ENCODE measurements around the gene TSPAN18. TPM values are rescaled to one million over a fixed set of nuclear protein-coding genes. Genes with fewer than 3 reads are reported as not detected.

The TSPAN18 gene
- total RNA-seq, 2 experiments from 2014 or later = 0.52 to 1.2 TPM

DNA sequence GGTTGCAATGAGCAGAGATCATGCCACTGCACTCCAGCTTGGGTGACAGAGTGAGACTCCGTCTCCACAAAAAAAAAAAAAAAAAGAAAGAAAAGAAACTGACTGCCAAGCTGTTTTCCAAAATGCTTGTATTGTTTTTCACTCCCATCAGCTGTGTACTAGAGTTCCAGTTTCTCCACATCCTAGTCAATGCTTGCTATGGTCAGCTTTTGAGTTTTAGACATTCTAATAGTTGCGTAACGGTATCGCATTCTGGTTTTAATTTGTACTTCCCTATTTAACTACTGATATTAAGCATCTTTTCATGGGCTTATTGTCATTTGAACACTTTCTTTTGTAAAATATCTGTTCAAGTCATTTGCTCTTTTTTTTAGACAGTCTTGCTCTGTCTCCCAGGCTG lies 55.7 kb downstream of the TSPAN18 start:
- Mint-ChIP-seq H3K4me3 (no peak overlapping the region), H3K27ac (no peak overlapping the region), H3K27me3 (no peaks in the 10 kb centered on the region), H3K9me3 (no peaks in the 10 kb centered on the region), H3K4me1 (no peaks in the 10 kb centered on the region), H3K36me3 (no peaks in the 10 kb centered on the region)
- no peak for DNase-seq

DNA sequence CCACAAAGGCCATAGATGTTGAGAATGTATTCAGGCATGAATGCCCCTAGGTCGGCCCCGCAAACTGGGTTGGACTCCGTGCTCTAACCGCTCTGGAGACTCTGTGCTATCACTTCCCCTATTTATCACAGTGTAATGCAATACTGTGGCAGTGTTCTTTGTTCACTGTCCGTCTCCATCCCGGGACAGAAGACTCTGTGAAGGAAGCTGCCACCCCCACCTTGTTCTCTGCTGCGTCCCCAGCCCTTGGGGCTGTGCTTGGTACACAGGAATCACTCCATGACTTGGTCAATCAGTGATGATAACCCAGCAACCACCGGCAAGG lies 57.6 kb downstream of the TSPAN18 start:
- H3K4me1 Mint-ChIP-seq = no peaks in the 10 kb centered on the region
- H3K27me3 Mint-ChIP-seq = no peaks in the 10 kb centered on the region
- no peaks in the 10 kb centered on the region for H3K36me3 Mint-ChIP-seq
- H3K27ac Mint-ChIP-seq = no peak overlapping the region
- no peaks in the 10 kb centered on the region for H3K9me3 Mint-ChIP-seq
- no peak overlapping the region for H3K4me3 Mint-ChIP-seq
- no peak for DNase-seq

DNA sequence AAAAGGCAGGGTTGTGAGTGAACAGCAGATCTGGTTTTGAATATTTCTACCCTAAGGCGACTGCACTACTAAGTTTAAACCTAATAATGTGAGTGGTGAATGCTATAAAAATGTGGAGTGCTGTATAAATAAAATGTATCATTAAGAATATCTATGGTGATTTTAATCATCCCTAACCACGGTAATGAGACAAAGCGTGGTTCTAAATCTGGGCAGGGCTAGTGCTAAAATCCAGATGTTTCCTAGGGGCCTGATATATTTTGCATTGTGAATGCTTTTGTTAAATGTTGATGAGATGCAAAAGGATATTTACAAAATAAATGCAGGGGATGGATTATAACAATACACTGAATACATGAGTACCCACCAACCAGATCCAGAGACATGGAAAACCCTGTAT lies 58.1 kb downstream of the TSPAN18 start:
- no peaks in the 10 kb centered on the region for H3K36me3 Mint-ChIP-seq
- H3K9me3 Mint-ChIP-seq = no peaks in the 10 kb centered on the region
- H3K27ac Mint-ChIP-seq = no peak overlapping the region
- no peaks in the 10 kb centered on the region for H3K4me1 Mint-ChIP-seq
- no peaks in the 10 kb centered on the region for H3K27me3 Mint-ChIP-seq
- no peak overlapping the region for H3K4me3 Mint-ChIP-seq
- DNase-seq = no peak

DNA sequence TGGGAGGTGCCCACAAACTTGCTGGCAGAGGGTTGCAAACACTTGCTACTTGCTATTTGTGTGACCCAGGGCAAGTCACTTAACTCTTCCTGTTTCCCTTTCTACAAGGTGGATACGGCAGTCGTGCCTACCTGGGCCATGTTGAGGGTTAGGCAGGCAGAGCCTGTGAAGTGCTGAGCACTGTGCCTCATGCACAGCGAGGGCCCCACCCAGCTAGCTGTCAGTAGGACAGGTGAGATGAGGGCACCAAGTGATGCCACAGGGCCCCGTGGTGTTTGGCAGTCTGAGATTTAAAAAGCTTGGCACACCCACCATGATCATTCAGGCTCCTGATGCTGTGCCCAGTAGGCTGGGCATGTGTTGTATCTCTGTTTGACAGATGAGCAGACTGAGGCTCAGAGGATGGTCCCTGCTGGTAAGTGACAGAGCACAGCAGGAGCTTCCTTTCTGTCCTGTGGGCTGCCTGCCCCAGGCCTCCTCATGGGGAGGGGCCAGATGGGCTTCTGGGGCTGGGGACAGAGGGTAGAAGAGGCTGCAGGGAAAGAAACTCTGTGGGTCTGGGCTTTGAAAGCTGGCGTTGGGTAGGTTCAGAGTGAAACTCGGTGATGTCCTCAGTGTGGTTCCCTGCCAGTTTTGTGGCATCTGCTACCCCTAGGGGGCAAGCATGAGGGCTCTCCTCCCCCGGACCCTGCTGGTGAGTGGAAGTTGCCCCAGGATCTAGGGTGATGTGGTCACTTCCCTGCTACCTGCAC lies 59.3 kb downstream of the TSPAN18 start:
- Mint-ChIP-seq H3K4me3 (no peak overlapping the region), H3K4me1 (no peaks in the 10 kb centered on the region), H3K27ac (no peak overlapping the region), H3K27me3 (no peaks in the 10 kb centered on the region), H3K9me3 (no peaks in the 10 kb centered on the region), H3K36me3 (no peaks in the 10 kb centered on the region)
- no peak for DNase-seq

DNA sequence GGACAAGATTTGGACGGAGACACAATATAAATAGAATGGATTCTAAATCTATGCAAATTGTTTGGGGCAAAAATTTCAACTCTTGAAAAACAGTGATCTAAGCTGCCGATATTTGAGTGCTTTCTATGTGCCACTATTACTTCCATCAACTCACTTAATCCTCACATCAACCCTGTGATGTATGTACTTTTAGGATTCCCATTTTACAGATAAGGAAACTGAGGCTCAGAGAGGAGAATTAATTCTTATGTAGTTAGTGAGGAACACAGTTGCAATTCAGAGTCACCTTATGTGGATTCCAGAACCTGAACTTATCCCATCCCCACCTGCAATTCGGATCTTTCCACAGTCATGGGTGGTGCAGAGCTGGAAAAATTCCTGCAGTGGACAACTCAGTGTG lies 60.3 kb downstream of the TSPAN18 start:
- Mint-ChIP-seq H3K9me3 (no peaks in the 10 kb centered on the region), H3K4me1 (no peaks in the 10 kb centered on the region), H3K27ac (no peak overlapping the region), H3K27me3 (no peaks in the 10 kb centered on the region), H3K4me3 (no peak overlapping the region), H3K36me3 (no peaks in the 10 kb centered on the region)
- no peak for DNase-seq

DNA sequence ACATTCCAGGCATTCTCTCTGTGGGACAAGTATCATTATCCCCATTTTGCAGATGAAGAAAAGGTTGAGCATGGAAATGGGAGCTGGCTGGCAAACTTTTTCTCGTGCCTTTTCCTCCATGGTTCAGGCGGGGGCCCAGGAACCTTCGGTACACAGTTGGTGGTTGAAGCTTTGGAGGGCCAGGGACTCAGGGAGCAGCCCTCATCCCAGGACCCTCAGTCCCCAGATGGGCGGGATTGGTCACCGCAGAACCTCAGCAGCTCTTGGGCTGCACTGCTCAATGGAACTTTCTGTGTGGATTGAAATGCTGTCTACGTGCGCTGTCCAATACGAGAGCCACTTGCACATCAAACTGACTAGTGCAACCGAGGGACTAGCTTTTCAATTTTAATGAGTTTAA lies 61.2 kb downstream of the TSPAN18 start:
- no peaks in the 10 kb centered on the region for H3K4me1 Mint-ChIP-seq
- DNase-seq = no peak
- no peak overlapping the region for H3K4me3 Mint-ChIP-seq
- no peak overlapping the region for H3K27ac Mint-ChIP-seq
- no peaks in the 10 kb centered on the region for H3K27me3 Mint-ChIP-seq
- H3K36me3 Mint-ChIP-seq = no peaks in the 10 kb centered on the region
- H3K9me3 Mint-ChIP-seq = no peaks in the 10 kb centered on the region

DNA sequence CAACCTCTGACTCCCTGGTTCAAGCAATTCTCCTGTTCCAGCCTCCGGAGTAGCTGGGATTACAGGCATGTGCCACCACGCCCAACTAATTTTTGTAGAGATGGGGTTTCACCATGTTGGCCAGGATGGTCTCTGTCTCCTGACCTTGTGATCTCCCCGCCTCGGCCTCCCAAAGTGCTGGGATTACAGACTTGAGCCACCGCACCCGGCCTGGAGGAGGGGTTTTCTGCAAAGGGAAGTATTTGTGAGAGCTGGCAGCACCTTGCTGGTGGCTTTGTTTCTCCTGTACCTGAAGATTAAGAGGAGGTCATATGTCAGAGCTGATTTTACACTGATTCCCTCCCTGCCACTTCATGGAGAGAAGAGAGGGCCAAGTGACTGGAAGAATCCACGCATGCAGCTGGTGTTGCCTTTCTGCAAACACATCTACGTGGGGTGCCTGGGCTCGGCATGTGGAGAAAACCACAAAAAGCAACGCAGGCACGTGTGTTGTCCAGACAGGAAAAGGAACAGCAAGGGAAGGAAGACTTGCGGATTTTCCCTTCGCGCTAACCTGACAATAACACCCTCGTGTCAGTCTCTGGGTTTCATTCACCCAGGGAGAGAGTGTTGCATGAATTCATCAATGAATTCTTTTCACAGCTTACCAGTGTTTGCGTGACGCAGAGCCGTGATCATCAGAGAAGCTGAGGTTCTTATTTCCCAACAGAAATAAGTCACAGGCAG lies 61.9 kb downstream of the TSPAN18 start:
- Mint-ChIP-seq H3K4me3 (no peak overlapping the region), H3K9me3 (no peaks in the 10 kb centered on the region), H3K4me1 (no peaks in the 10 kb centered on the region), H3K27ac (no peak overlapping the region), H3K27me3 (no peaks in the 10 kb centered on the region), H3K36me3 (no peaks in the 10 kb centered on the region)
- no peak for DNase-seq

DNA sequence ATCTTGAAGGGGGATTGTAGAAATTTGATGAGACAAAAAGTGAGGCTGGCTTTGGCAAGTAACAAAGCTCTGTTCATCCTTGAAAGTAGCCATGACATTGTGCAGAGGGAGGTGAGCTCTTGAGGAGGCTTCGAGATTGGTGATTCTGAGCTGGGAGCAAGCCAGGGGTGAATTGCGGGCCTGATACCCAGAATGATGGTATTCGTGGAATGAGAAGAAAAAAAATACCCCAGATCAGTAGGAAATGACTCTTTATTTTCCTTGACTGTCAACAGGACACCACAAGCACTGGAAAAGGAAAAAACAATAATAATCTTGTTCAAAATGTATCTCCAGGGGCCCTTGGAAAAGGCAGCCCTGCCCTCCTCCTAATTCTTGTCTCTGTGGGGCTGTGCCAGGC lies 62.7 kb downstream of the TSPAN18 start:
- H3K36me3 Mint-ChIP-seq = no peaks in the 10 kb centered on the region
- no peak overlapping the region for H3K4me3 Mint-ChIP-seq
- no peak for DNase-seq
- H3K27me3 Mint-ChIP-seq = no peaks in the 10 kb centered on the region
- H3K9me3 Mint-ChIP-seq = no peaks in the 10 kb centered on the region
- no peak overlapping the region for H3K27ac Mint-ChIP-seq
- H3K4me1 Mint-ChIP-seq = no peaks in the 10 kb centered on the region

DNA sequence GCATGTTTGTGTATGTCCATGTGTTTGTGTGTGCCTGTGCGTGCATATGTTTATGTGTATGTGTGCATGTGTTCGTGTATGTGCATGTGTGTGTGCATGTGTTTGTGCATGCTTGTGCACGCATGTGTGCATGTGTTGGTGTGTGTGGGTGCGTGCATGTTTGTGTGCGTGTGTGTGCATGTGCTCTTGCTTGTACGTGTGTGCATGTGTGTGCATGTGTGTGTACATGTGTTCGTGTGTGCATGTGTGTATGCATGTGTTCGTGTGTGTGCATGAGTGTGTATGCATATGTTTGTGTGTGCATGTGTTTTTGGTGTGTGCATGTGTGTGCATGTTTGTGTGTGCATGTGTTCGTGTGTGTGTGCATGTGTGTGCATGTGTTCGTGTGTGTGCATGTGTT lies 63.4 kb downstream of the TSPAN18 start:
- Mint-ChIP-seq H3K4me1 (no peaks in the 10 kb centered on the region), H3K27me3 (no peaks in the 10 kb centered on the region), H3K4me3 (no peak overlapping the region), H3K9me3 (no peaks in the 10 kb centered on the region), H3K36me3 (no peaks in the 10 kb centered on the region), H3K27ac (no peak overlapping the region)
- DNase-seq = no peak

DNA sequence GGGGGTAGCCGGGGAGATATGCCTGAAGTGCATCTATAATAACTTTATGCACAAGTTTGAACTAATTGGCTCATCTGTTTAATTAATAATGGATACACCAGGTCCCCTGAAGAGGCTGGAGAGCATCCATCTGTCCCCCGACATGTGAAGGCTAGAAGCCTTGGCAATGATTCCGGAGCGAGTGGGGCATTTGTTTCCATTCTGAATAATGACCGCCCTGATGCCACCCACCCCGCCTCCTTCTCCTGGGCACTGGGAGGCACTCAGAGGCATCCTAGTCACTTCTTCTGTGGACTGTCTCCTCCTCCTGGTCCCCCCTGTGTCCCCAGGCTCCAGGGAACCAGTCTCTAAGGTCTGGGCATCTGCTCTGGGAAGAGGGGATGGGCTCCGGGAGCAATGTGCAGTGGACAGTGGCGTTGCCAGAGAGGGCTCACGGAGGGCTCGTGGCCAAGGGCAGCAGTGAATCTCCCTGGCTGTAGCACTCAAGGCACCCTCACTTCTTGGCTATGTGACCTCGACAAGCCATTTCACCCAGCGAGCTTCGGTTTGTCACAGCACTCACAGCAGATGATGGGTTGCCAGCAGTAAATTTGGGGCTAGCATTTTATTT lies 64.7 kb downstream of the TSPAN18 start:
- no peaks in the 10 kb centered on the region for H3K36me3 Mint-ChIP-seq
- no peak overlapping the region for H3K4me3 Mint-ChIP-seq
- H3K9me3 Mint-ChIP-seq = no peaks in the 10 kb centered on the region
- no peak for DNase-seq
- H3K27me3 Mint-ChIP-seq = no peaks in the 10 kb centered on the region
- no peaks in the 10 kb centered on the region for H3K4me1 Mint-ChIP-seq
- H3K27ac Mint-ChIP-seq = no peak overlapping the region

DNA sequence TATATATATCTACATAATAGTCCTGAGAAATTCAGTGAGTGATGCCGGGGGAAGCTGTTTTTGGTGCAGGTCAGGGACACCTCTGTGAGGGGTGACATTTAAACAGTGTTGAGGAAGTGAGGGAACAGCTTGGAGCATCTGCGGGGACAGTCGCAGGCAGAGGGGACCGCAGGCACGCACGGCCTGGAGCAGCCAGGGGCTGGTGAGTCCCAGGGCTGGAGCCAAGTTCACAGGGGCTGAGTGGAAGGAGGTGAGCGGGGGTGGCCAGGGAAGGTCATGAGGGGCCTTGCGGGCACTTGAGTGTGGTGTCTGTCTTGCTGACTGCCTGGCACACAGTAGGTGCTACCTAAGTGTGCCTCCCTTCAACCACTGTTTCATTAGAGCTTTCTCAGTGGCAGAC lies 65.4 kb downstream of the TSPAN18 start:
- no peak overlapping the region for H3K27ac Mint-ChIP-seq
- H3K4me1 Mint-ChIP-seq = no peaks in the 10 kb centered on the region
- H3K36me3 Mint-ChIP-seq = no peaks in the 10 kb centered on the region
- H3K27me3 Mint-ChIP-seq = no peaks in the 10 kb centered on the region
- no peak for DNase-seq
- no peak overlapping the region for H3K4me3 Mint-ChIP-seq
- H3K9me3 Mint-ChIP-seq = no peaks in the 10 kb centered on the region

DNA sequence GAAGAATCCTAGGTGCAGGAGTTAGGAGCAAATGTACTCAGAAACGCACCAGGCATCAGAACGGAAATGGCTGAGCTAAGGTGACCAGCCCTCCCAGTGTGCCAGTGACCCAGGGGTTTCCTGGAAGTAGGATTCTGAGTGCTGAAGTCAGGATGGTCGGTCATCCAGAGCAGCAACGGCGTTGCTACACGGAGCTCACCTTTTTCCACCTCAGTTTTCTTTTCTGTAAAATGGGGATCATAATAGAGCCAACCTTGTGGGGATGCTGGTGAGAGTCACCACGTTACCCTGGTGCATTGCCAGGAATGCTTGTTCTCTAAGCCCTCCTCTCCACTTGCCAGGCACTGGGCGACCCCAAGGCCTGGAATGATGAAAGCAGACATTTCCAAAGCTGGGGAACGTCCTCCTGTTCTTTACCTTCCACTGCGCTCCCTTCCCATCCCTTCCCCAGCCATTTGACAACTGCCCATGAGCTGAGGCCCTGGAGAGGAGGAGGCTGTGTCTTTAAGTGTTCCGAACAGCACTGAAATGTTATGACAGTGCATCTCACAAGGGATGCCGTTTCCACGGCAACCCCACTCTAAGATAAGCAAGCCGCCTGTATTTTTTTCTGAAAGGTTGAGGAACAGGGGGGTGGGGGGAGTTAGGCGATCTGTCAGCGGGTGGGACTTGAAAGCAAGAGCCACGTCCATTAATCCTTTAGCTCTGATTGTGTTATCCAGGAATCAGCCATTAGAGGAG lies 66.8 kb downstream of the TSPAN18 start:
- no peaks in the 10 kb centered on the region for H3K27me3 Mint-ChIP-seq
- no peaks in the 10 kb centered on the region for H3K9me3 Mint-ChIP-seq
- no peaks in the 10 kb centered on the region for H3K4me1 Mint-ChIP-seq
- no peak overlapping the region for H3K4me3 Mint-ChIP-seq
- no peak for DNase-seq
- H3K27ac Mint-ChIP-seq = no peak overlapping the region
- no peaks in the 10 kb centered on the region for H3K36me3 Mint-ChIP-seq

DNA sequence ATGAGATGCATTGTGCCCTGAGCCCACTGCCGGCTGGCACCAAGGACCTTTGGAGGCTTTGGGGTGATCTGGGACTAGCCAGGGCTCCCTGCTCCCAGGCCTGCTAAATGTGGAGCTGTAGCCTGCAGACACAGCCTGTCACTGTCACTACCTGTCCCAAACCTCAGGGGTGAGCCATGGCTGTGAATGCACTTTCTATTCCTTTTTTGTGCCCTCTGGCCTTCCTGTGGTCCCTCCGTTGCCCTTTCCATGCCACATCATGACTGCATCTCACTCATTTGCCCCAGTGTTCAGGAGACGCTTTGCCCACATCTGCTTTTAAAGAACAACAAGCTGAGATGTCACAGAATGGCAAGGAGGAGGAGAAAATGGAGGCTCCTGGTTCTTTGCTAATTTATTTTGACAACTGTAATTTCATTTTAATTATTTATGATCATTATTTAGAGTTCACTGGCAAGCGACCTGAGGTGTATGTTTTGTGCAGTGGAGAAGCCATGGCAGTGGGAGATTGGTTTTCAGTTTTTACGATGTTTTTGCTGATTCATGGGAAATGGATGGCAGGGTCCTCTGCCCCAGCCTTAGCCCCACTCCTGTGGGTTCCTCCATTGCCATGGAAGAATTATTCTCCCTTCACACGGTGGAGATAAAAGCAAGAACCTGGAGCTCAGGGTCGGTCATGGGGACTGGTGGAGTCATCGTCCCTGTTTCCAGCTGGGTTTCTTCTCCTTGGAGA lies 69.2 kb downstream of the TSPAN18 start:
- Mint-ChIP-seq H3K27ac (no peak overlapping the region), H3K27me3 (no peaks in the 10 kb centered on the region), H3K4me3 (no peak overlapping the region), H3K36me3 (no peaks in the 10 kb centered on the region), H3K4me1 (no peaks in the 10 kb centered on the region), H3K9me3 (no peaks in the 10 kb centered on the region)
- no peak for DNase-seq

DNA sequence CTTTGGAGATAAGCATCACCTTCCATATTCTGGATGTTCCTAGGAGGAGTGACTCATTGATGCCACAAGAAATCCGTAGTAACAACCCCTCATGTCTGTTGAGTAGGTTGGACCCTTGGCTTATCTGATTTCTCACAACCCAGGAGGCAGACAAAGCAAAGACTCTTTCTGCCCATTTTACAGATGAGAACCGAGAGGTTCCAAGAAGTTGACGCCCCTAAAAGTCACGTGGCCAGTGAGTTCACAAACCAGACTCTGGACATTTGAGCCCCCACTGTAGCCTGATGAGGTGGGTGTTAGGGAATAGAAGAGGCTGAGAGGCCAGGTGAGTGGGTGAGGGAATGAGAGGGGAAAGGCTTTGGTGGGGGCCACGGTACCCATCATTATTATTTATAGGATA lies 70.3 kb downstream of the TSPAN18 start:
- no peak for DNase-seq
- Mint-ChIP-seq H3K27me3 (no peaks in the 10 kb centered on the region), H3K9me3 (no peaks in the 10 kb centered on the region), H3K27ac (no peak overlapping the region), H3K4me3 (no peak overlapping the region), H3K36me3 (no peaks in the 10 kb centered on the region), H3K4me1 (no peaks in the 10 kb centered on the region)

Measured in activated naive CD8-positive, alpha-beta T cell treated with anti-CD3 and anti-CD28 coated beads for 36 hours (primary cell).